Aorta (tissue), 5 donors: Measurements from ENCODE around the gene LSAMP. TPM values are rescaled to one million over a fixed set of nuclear protein-coding genes. Genes with fewer than 3 reads are reported as not detected.

ENCODE experiments used
- ATAC-seq: fragments of 200-7000 bp; cut with Tn5 transposase; one replicate; pipeline ENCODE4 v1.9.1; 2022; ENCODE audit warnings: moderate library complexity; ENCODE audit not compliant: low FRiP score
- DNase-seq, 2 donors: peaks; one replicate each; pipeline ENCODE4 v3.0.0-alpha.2; 2020
- H3K27ac ChIP-seq, 2 donors: one replicate each; pipeline ENCODE4 v1.5.1; 2013; ENCODE audit warnings: low read length in 2 of 2, mild to moderate bottlenecking in 2 of 2, moderate library complexity in 2 of 2, control low read depth in 1 of 2, inconsistent platforms in 1 of 2, low read depth in 1 of 2
- H3K27me3 ChIP-seq, 2 donors: one replicate each; pipeline ENCODE4 v1.6.1; 2013; ENCODE audit warnings: control low read depth in 1 of 2, low read length in 1 of 2, mild to moderate bottlenecking in 1 of 2, moderate library complexity in 1 of 2; ENCODE audit not compliant: insufficient read depth in 2 of 2, control insufficient read depth in 1 of 2
- H3K36me3 ChIP-seq, 2 donors: one replicate each; pipeline ENCODE4 v1.6.1; 2013; ENCODE audit warnings: control low read depth in 1 of 2, low read length in 1 of 2, mild to moderate bottlenecking in 1 of 2; ENCODE audit not compliant: insufficient read depth in 2 of 2, control insufficient read depth in 1 of 2
- H3K4me1 ChIP-seq, 2 donors: one replicate each; pipeline ENCODE4 v1.6.1; 2013; ENCODE audit warnings: low read length in 2 of 2, control low read depth in 1 of 2, mild to moderate bottlenecking in 1 of 2, moderate library complexity in 1 of 2; ENCODE audit not compliant: insufficient read depth in 2 of 2, control insufficient read depth in 1 of 2
- H3K4me3 ChIP-seq, 2 donors: one replicate each; pipeline ENCODE4 v1.5.1; 2013; ENCODE audit warnings: low read length in 2 of 2, control low read depth in 1 of 2, mild to moderate bottlenecking in 1 of 2
- H3K9me3 ChIP-seq: one replicate; pipeline ENCODE4 v1.6.1; 2013; ENCODE audit warnings: mild to moderate bottlenecking, low read length; ENCODE audit not compliant: control insufficient read depth
- WGBS, 2 donors: extraction: QIAGEN DNeasy Blood & Tissue Kit; methylation state at CpG; one replicate each; pipeline ENCODE4 v1.1.7; 2013; 5-methylcytosine and 5-hydroxymethylcytosine counted together
- intact Hi-C, 2 donors: fragments of 100-400 bp; cut with DNase I; formaldehyde crosslinking; loops; one replicate each; pipeline versions ENCODE4 v1.14.2 to v1.15.0; 2022
- polyA plus RNA-seq, 2 donors: library from polyadenylated mRNA; stranded (reverse); fragments of 200-250 nt; gene quantifications; one replicate each; pipeline ENCODE4 v1.2.3, GENCODE V29; 2013
- total RNA-seq, 2 donors: library from RNA; stranded (reverse); fragmentation: NEBNext Ultra II Directional; extraction: Animal tissue kit (Norgen Biotek cat#: 25700); gene quantifications; one replicate each; pipeline ENCODE4 v1.2.1, GENCODE V29; 2021
- donor health status: healthy with polysubstance abuse.
- donor health status: Bipolar disorder and iron deficiency.
- donor health status: DM: no; HTN: no; CAD: no.
- donor health status: DM: no; HTN: no; CAD: no.
- donor health status: DM: yes; HTN: yes; CAD: no.

Gene LSAMP
- total and polyA plus RNA-seq, 4 donors = 0.38 to 7.8 (median 0.88) TPM; not detected in 1

GRCh38 chr3:116281313-116282143 is 163.8 kb downstream of the LSAMP start:
- H3K27me3 ChIP-seq = no peaks in the 10 kb centered on the region
- 77 to 80% methylated on average over 4 of the region's 4 CpGs for WGBS, 2 donors
- no peaks in the 10 kb centered on the region for H3K4me1 ChIP-seq
- DNase-seq (no peak), ATAC-seq (no peak)
- H3K27ac ChIP-seq = no peak overlapping the region
- H3K36me3 ChIP-seq = no peaks in the 10 kb centered on the region
- H3K4me3 ChIP-seq = no peak overlapping the region
- intact Hi-C loops = no loop called here
- no peaks in the 10 kb centered on the region for H3K9me3 ChIP-seq

GRCh38 chr3:116280130-116280740 is 165.1 kb downstream of the LSAMP start:
- 52% methylated on average over 5 of the region's 5 CpGs for WGBS, 2 donors
- no peaks in the 10 kb centered on the region for H3K9me3 ChIP-seq

DNA sequence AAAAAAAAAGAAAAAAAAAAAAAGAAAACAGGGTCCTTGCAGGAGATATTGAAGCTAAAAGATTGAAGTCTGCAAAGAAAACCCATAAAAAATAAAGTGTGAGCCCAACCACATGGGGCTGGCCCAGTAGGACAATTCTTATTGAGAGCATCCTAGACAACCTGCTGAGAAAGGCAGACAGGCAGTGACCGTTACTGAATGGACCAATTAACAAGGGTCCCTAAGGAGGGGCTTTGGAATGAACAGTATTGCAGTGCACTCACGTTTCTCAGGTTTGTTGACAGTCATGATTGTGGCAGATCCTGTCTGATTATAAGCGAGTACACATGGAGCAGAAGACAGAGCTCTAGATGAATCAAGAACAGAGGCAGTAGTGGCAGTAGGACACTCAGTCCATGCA is 168.6 kb downstream of the LSAMP start:
- Histone ChIP-seq H3K36me3 (no peaks in the 10 kb centered on the region), H3K4me1 (no peaks in the 10 kb centered on the region), H3K27ac (no peak overlapping the region), H3K9me3 (no peaks in the 10 kb centered on the region), H3K27me3 (no peaks in the 10 kb centered on the region), H3K4me3 (no peak overlapping the region)
- intact Hi-C loops = no loop called here
- no peak for DNase-seq
- ATAC-seq = no peak
- 74 to 82% methylated on average over 3 of the region's 3 CpGs for WGBS, 2 donors

More at GRCh38 chr3:116280130-116280740, 165.1 kb downstream of the LSAMP start:
- intact Hi-C loops = no loop called here
- Histone ChIP-seq H3K36me3 (no peaks in the 10 kb centered on the region), H3K4me1 (no peaks in the 10 kb centered on the region), H3K27me3 (no peaks in the 10 kb centered on the region), H3K27ac (no peak overlapping the region), H3K4me3 (no peak overlapping the region)
- ATAC-seq (no peak), DNase-seq (no peak)

GRCh38 chr3:116270056-116270455 is 175.2 kb downstream of the LSAMP start:
- Histone ChIP-seq H3K4me1 (no peaks in the 10 kb centered on the region), H3K36me3 (no peaks in the 10 kb centered on the region), H3K27ac (no peak overlapping the region), H3K9me3 (no peaks in the 10 kb centered on the region), H3K27me3 (no peaks in the 10 kb centered on the region), H3K4me3 (no peak overlapping the region)
- DNase-seq (no peak), ATAC-seq (no peak)
- intact Hi-C loops = no loop called here
- 56 to 70% methylated on average over 2 of the region's 2 CpGs for WGBS, 2 donors

- DNase-seq (no peak), ATAC-seq (no peak)
- WGBS, 2 donors = 89 to 97% methylated on average over 1 of the region's 1 CpG
- Histone ChIP-seq H3K27ac (no peak overlapping the region), H3K9me3 (no peaks in the 10 kb centered on the region), H3K4me3 (no peak overlapping the region), H3K4me1 (no peaks in the 10 kb centered on the region), H3K27me3 (no peaks in the 10 kb centered on the region), H3K36me3 (no peaks in the 10 kb centered on the region)
- intact Hi-C loops = no loop called here
These were observed 178.2 kb downstream of the LSAMP start for GRCh38 chr3:116267116-116267515.

GRCh38 chr3:116265976-116266584 is 179.2 kb downstream of the LSAMP start:
- no peaks in the 10 kb centered on the region for H3K4me1 ChIP-seq
- DNase-seq (no peak), ATAC-seq (no peak)
- H3K4me3 ChIP-seq = no peak overlapping the region
- WGBS, 2 donors = 88 to 97% methylated on average over 1 of the region's 1 CpG
- no peaks in the 10 kb centered on the region for H3K36me3 ChIP-seq
- H3K27me3 ChIP-seq = no peaks in the 10 kb centered on the region
- H3K9me3 ChIP-seq = no peaks in the 10 kb centered on the region
- H3K27ac ChIP-seq = no peak overlapping the region
- intact Hi-C loops = no loop called here

DNA sequence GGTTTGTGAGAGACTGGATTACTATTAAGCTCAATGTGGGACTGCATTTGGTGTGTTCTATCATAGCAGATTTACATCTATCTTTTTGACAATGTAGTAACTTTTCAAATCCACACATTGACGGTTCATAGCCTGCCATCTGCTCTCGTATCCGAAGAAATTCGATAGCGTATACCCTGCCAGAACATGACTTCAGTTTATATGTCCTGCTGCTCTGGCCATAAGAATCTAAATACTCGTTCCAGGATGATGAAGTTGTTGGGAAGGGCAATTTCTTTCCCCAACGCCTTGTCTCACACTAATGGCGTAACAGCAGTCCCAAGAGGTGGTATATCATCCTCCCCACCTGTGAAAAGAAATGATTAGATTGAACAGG is 180.0 kb downstream of the LSAMP start:
- H3K36me3 ChIP-seq = no peaks in the 10 kb centered on the region
- H3K27ac ChIP-seq = no peak overlapping the region
- H3K4me3 ChIP-seq = no peak overlapping the region
- no peaks in the 10 kb centered on the region for H3K4me1 ChIP-seq
- DNase-seq (no peak), ATAC-seq (no peak)
- H3K27me3 ChIP-seq = no peaks in the 10 kb centered on the region
- intact Hi-C loops = no loop called here
- no peaks in the 10 kb centered on the region for H3K9me3 ChIP-seq
- 91 to 93% methylated on average over 8 of the region's 8 CpGs for WGBS, 2 donors

DNA sequence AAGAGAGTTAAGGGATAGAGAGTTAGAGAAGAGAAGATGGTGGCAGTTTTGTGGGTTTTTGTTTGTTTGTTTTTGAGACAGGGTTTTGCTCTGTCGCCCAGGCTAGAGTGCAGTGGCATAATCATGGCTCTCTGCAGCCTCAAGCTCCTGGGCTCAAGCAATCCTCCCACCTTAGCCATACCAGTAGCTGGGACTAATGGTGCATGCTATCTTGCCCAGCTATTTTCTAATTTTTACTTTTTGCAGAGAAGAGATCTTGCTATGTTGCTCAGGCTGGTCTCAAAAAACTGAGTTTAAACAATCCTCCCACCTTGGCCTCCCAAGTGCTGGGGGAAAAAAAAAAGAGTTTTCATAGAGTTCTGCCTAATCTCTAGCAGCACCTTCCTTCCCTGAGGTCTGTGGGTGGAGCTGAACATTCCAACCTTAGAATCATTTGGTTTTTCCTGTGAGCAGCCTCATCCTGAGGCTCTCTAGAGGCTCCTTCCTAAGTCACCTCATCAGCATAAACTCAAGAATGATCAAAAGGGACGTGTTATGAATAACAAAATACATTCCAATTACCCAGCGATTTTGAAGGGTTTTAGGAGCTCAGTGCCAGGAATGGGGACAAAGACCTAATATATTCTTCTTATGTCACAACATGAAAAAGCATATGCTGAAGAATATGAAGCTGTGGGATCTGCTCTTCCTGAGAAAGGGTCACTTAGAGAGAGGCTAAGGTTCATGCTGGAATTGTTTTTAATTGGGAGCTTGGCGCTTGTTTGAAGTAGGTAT is 180.6 kb downstream of the LSAMP start:
- intact Hi-C loops = no loop called here
- ATAC-seq = no peak
- Histone ChIP-seq H3K4me1 (no peaks in the 10 kb centered on the region), H3K36me3 (no peaks in the 10 kb centered on the region), H3K9me3 (no peaks in the 10 kb centered on the region), H3K27ac (no peak overlapping the region), H3K27me3 (no peaks in the 10 kb centered on the region), H3K4me3 (no peak overlapping the region)
- WGBS, 2 donors = 79 to 81% methylated on average over 4 of the region's 4 CpGs
- no peak for DNase-seq
